Astrocyte of the cerebellum (primary cell): ENCODE measurements around the gene ADD3.

Experiments
- DNase-seq: peaks from one replicate; pipeline ENCODE4 v3.0.0-alpha.2; 2011; ENCODE audit warnings: low read depth
- H3K4me3 ChIP-seq: 2 replicates; pipeline ENCODE4 v1.5.1; 2011; ENCODE audit warnings: mild to moderate bottlenecking, low read depth, low read length, moderate library complexity
- in situ Hi-C: cut with HindIII; loops from 2 replicates; pipeline ENCODE4 v1.10.0; 2017; ENCODE audit warnings: low sequenced_read_pairs
- TF ChIP-seq, protein P1 (sequence below): IDR thresholded peaks from 2 replicates; pipeline ENCODE4 v1.5.1; 2012; ENCODE audit warnings: low read length, low read depth, moderate library complexity, mild to moderate bottlenecking; ENCODE audit errors: missing control alignments

ADD3 gene

GRCh38 chr10:110033701-110034235, 26.0 kb downstream of the ADD3 start:
- in situ Hi-C loops = no loop called here
- TF ChIP-seq, protein P1, sequence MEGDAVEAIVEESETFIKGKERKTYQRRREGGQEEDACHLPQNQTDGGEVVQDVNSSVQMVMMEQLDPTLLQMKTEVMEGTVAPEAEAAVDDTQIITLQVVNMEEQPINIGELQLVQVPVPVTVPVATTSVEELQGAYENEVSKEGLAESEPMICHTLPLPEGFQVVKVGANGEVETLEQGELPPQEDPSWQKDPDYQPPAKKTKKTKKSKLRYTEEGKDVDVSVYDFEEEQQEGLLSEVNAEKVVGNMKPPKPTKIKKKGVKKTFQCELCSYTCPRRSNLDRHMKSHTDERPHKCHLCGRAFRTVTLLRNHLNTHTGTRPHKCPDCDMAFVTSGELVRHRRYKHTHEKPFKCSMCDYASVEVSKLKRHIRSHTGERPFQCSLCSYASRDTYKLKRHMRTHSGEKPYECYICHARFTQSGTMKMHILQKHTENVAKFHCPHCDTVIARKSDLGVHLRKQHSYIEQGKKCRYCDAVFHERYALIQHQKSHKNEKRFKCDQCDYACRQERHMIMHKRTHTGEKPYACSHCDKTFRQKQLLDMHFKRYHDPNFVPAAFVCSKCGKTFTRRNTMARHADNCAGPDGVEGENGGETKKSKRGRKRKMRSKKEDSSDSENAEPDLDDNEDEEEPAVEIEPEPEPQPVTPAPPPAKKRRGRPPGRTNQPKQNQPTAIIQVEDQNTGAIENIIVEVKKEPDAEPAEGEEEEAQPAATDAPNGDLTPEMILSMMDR = no peak
- DNase-seq = no peak

DNA sequence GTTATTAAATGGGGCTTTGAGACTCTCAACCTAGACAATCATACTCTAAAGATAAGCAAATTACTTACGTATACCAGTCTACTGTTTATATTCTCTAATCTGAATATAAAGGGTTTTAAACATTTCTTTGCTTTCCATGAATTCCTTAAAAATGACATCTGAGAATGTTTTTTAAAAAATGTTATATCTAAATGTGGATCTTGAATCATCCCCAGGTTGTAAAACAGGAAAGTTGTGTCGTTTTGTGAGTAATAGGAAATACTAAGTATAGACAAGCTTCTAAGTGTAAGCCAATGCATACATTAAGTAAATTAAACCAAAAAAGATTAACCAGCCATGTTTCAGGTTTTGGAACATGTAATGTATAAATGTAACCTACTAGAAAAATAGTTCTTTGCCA, 26.8 kb downstream of the ADD3 start:
- no peak for DNase-seq
- TF ChIP-seq, protein P1 = no peak
- in situ Hi-C loops = no loop called here
- no peak overlapping the region for H3K4me3 ChIP-seq

More at GRCh38 chr10:110033701-110034235, 26.0 kb downstream of the ADD3 start:
- H3K4me3 ChIP-seq = no peak overlapping the region

DNA sequence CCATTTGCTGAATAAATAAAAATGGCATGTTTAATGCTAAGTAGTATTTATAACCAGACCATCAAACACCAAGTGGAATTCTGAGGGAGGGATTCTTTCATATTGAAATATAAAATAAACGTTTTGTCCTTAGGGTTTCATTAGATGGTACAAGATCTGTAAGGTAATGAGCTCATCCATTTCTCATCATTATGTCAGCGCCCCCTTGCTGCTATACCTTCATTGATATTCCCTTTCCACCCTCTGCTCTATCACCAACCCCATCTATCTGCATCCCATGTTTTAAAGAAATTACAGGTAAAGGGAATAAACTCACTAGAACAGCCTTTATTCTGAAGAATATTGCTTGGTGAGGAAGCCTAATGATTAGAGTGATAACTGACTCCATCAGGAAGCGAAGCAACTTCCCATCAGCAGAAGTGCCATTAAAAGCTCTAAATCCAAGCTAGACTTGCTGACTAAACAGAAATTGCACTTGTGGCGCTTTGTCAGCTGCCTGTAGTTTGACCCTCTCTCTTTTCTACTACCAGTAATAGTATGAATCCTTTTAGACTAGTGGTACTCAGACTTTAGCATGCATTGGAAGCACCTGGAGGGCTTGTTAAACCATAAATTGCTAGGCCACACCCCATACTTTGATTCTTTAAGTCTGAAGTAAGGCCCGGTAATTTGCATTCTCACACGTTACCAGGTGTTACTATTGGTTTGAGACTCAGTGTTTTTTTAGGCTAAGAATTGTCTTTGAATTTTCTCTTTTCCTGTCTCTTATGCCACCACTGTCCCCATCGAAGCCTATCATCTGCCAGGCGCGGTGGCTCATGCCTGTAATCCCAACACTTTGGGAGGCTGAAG, 27.5 kb downstream of the ADD3 start:
- in situ Hi-C loops = no loop called here
- no peak overlapping the region for H3K4me3 ChIP-seq
- TF ChIP-seq, protein P1 = no peak
- DNase-seq = no peak

GRCh38 chr10:110036640-110037039, 28.9 kb downstream of the ADD3 start:
- TF ChIP-seq, protein P1 = no peak
- H3K4me3 ChIP-seq = no peak overlapping the region
- in situ Hi-C loops = no loop called here
- DNase-seq = no peak

DNA sequence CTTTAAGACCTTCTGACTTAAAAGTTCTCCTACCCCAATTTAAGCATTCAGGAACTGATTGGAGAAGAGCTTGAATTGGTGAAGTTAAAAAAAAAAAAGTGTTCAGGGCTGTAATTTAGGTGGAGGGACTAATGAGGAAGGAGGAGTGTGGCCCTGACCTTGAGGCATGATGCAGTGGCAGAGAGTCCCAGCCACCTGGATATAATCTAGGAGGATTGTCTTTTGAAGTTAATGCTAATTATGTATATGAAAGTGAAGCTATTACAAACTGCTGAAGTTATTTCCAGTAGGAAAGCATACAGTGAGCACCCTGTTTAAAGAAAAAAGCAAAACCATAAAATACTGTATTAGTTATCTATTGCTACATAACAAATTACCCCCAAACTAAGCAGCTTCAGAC, 31.5 kb downstream of the ADD3 start:
- in situ Hi-C loops = no loop called here
- TF ChIP-seq, protein P1 = no peak
- DNase-seq = no peak
- H3K4me3 ChIP-seq = no peak overlapping the region

- TF ChIP-seq, protein P1 = no peak
- H3K4me3 ChIP-seq = no peak overlapping the region
- DNase-seq = no peak
- in situ Hi-C loops = no loop called here
Measured at GRCh38 chr10:110040108-110040507, 32.3 kb downstream of the ADD3 start.
